PFSK-1 (cell line): Measurements from ENCODE around the gene ADM5.

Source experiments
- FOXP2 ChIP-seq: optimal IDR thresholded peaks from 2 replicates; pipeline ENCODE3; 2011; ENCODE audit warnings: borderline replicate concordance, control low read depth, inconsistent platforms; ENCODE audit not compliant: insufficient read depth; ENCODE audit errors: extremely low read length, extremely low read depth
- POLR2AphosphoS5 ChIP-seq: IDR thresholded peaks from 2 replicates; pipeline ENCODE4 v1.6.1; 2012; ENCODE audit warnings: low read depth, mild to moderate bottlenecking, control low read depth, low read length, moderate library complexity
- REST ChIP-seq, 2 experiments: IDR thresholded peaks; 2 replicates each; pipeline versions ENCODE4 v1.6.1 to v1.8.0; 2011 to 2012; ENCODE audit warnings: low read depth in 2 of 2, low read length in 2 of 2, control low read depth in 1 of 2, inconsistent platforms in 1 of 2, mild to moderate bottlenecking in 1 of 2, moderate library complexity in 1 of 2; ENCODE audit not compliant: insufficient read depth in 1 of 2
- SIN3A ChIP-seq: IDR thresholded peaks from 2 replicates; pipeline ENCODE4 v1.6.1; 2012; ENCODE audit warnings: mild to moderate bottlenecking, low read length, moderate library complexity, borderline replicate concordance; ENCODE audit not compliant: insufficient read depth
- TAF1 ChIP-seq: IDR thresholded peaks from 2 replicates; pipeline ENCODE4 v1.6.1; 2012; ENCODE audit warnings: low read length, control low read depth, borderline replicate concordance; ENCODE audit not compliant: insufficient read depth

GRCh38 chr19:49704888-49705642 is 15.7 kb downstream of the ADM5 start:
- TF ChIP-seq POLR2AphosphoS5 (no peak), SIN3A (no peak), REST (IDR thresholded peaks at IDR 0.05; ENCODE audit: insufficient read depth in 1 of 2, low read depth in 2 of 2, low read length in 2 of 2) (no peak), TAF1 (no peak), FOXP2 (no peak)
